ENCODE measurements around the gene USP13.

The USP13 gene

GRCh38 chr3:179695672-179696313 lies 43.0 kb downstream of the USP13 start:
- no peak for DNase-seq (ENCODE audit: low read depth, low spot score)

GRCh38 chr3:179697736-179698332 lies 45.0 kb downstream of the USP13 start:
- DNase-seq (ENCODE audit: low read depth, low spot score): no peak

GRCh38 chr3:179700716-179701115 lies 47.9 kb downstream of the USP13 start:
- DNase-seq (ENCODE audit: low read depth, low spot score): no peak

DNA sequence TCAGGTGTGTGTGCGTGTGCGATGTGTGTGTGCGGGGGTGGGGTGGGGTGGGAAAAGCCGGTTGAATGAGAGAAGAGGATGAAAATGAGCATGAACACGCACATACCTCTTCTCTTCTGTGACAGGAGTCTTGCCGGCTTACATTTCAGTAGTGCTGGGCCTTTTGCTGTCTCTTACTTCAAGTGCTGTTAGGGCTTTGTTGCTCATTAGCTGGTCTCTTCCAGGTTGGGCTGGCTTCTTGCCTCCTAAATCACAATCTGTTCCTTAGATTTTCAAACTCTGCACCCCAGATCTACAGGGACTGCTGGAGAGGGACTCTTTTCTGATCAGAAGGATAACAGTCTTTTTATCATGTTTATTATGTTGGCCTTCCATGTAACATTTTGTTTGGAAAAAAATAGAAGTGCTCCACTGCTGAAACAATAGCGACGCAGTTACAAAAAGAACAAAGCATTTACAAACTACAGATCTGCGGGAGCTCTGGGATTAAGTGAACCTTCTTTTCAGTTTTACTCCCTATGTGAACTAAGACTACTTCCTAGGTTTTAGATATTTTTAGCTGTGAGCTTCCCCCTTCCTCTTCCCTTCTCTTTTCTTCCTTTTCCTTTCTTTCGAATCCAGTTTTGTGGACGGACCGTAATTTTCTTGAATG lies 48.5 kb downstream of the USP13 start:
- no peak for DNase-seq (ENCODE audit: low read depth, low spot score)

GRCh38 chr3:179702271-179702947 lies 49.6 kb downstream of the USP13 start:
- no peak for DNase-seq (ENCODE audit: low read depth, low spot score)

DNA sequence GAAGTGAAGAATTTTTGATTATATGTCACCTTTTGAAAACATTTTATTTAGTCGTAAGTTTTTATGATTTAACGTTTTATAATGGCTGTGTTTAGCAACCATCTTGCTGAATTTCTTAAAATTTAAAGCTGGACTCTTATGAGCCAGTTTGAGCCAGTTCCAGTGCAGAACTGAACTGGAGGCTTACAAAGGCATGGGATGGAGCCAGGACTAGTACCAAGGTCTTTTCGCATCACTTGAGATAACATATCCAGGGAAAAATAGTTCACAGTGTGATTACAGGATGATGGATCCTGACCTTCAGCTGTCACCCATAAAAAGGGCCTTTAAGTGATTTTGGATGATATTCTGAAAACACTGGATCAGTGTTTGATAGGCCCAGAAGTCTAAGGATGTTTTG lies 51.0 kb downstream of the USP13 start:
- no peak for DNase-seq (ENCODE audit: low read depth, low spot score)

DNA sequence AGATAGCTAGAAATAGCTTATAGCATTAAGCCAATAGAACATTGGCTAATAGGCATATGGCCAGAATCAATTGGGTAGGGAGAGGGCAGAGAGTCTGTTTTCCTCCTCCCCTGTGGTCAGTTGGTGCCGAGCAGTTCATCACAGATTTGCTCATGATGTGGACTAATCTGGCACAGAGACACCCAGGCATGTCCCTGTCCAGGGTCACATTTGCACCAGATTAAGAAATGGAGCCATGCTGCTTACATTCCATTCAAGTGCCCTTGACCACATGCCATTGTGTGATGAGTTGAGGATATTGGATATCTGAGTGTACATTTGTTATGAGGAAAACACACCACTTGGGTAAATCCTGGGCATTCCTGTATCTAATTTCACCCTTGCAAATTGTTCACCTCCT lies 53.4 kb downstream of the USP13 start:
- DNase-seq (ENCODE audit: low read depth, low spot score): no peak

DNA sequence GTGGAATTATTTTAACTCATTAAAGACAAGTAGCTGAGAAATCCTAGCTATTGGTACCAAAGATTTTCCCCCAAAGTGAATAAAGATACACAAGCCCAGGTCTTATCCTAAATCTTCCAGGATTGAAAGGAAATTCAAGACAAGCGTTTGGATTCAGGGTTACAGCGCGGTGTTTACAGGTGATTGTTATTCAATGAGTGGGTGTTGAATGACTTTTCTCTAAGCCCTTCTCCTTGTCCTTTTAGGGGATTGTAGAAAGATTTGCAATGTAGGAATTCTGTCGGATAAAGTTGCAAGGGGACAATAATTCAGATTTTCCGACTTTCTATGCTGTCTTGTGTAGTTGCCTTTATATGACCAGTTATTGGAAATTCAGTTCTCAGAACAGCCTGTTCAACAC lies 57.2 kb downstream of the USP13 start:
- no peak for DNase-seq (ENCODE audit: low read depth, low spot score)

GRCh38 chr3:179713643-179714090 lies 60.8 kb downstream of the USP13 start:
- DNase-seq (ENCODE audit: low read depth, low spot score): peak; percentile 67

DNA sequence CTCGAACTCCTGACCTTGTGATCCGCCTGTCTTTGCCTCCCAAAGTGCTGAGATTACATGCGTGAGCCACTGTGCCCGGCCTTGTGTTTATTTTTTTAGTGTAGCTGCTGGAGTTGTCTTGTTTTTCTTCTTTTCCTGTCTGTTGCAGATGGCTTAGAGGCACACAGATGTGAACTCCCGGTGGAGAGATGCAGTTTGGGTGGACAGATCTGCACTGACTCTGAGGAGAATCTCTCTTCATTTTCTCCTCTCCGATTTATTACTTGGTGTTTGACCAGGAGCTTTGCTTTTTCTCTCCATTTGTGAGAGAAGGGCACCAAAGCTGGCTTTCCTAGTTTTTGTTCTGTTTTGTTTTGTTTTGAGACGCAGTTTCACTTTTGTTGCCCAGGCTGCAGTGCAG lies 62.7 kb downstream of the USP13 start:
- peak; percentile 29 for DNase-seq (ENCODE audit: low read depth, low spot score)

DNA sequence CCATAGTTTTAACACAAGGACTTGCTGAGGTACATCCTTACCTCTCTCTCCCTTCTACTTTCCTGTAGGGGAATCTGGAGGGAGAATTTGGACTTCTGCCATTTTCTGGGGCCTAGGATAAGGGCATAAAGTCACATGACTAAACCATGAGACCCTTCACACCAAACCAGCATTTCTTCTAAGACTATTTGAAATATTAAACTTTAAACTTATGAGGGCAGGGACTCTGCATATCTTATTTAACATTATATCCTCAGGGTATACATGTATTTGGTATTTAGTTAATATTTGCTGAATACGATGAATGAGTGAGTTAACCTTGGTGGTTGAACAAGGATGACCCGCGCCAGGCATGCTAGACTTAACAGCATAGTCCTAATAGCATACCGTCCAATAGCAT lies 63.4 kb downstream of the USP13 start:
- no peak for DNase-seq (ENCODE audit: low read depth, low spot score)

- DNase-seq (ENCODE audit: low read depth, low spot score): no peak
Observed at GRCh38 chr3:179716811-179717210, 64.0 kb downstream of the USP13 start.

- DNase-seq (ENCODE audit: low read depth, low spot score): no peak
Observed at GRCh38 chr3:179717219-179717618, 64.4 kb downstream of the USP13 start.

DNA sequence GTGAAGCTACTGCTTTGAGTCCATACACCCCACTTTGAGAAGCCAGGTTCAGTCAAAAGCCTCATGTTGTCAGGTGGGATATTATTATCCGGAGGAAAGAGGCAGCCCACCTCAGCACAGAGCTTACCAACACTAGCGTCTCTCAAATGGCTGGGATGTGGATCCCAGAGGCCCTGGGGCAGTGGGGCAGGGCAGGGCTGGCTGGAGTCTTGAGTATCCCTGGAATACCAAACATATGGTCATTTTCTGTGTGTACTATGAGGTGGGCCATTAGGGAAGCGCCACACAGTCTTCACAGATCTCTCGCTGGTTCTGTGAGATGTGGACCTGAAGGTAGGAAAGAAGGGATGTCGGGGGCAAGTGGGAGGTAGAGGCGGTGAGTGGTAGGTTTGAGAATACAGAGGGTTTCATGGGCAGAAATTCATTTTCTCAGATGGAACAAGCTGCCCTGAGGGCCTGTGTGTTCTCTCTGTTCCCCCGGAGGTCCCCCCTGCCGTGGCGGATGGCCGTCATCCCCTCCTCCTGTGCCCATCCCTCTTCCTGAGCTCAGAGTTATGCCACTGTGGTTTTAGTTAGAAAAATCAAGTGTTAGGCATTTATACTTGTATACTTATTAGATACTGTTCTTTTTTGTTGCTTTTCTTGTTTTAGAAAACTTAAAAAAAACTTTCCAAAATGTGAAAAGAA lies 66.4 kb downstream of the USP13 start:
- DNase-seq (ENCODE audit: low read depth, low spot score): peak; percentile 24

DNA sequence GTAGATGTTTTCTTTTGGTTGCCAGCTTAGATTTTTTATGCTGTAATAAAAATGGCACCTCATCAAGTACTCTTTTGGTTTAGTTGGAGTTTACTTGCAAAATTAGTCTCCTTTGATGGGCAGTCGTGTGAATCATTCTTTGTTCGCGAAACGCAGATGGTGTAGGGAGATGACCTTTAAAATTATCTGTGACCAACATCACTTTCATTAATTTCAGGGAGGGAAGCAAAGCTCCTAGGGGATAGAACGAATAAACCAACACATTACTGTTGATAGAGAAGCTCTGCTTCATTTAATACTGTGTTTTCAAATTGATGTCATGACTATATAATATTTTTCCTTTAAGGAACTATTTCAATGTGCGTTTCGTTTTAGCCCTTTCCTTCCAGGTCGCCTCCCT lies 67.4 kb downstream of the USP13 start:
- no peak for DNase-seq (ENCODE audit: low read depth, low spot score)

- DNase-seq (ENCODE audit: low read depth, low spot score): no peak
Observed at GRCh38 chr3:179723617-179724016, 70.8 kb downstream of the USP13 start.

- no peak for DNase-seq (ENCODE audit: low read depth, low spot score)
Observed at GRCh38 chr3:179726075-179726699, 73.3 kb downstream of the USP13 start.

DNA sequence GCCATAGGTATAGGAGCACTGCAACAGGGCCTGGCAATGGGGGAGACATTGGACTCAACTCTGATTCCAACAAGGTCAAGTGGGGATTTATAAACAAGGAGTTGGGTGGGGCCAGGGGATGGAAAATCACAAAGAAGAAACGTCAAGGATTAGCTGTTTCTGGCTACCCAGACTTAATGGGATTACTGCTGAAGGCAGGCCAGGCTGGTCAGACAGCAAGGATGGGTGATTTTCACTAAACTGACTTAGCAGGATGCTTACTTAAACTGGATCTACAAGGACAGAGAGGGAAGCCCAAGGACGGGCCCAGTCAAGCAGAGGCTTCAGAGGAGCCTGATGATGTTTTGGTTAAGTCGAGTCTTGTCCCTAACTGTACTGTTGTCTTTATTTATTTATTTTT lies 76.2 kb downstream of the USP13 start:
- no peak for DNase-seq (ENCODE audit: low read depth, low spot score)

DNA sequence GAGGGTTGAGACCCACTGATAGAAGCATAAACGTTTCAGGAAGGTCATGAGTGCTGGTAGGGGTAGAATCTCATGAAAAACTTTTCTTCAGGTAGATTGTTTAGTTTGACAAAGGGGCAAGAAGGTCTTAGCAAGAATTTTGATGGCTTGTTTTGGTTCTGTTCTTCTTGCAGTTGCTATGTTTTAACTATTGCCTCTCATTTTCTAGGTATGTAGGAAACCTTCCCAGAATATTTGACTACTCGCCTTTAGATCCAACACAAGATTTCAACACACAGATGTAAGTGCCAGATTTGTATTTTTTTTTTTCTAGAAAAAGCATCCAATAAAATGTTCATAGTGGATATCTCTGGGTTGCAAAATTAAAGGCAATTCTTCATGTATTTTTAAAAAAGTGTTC lies 77.1 kb downstream of the USP13 start:
- DNase-seq (ENCODE audit: low read depth, low spot score): no peak

DNA sequence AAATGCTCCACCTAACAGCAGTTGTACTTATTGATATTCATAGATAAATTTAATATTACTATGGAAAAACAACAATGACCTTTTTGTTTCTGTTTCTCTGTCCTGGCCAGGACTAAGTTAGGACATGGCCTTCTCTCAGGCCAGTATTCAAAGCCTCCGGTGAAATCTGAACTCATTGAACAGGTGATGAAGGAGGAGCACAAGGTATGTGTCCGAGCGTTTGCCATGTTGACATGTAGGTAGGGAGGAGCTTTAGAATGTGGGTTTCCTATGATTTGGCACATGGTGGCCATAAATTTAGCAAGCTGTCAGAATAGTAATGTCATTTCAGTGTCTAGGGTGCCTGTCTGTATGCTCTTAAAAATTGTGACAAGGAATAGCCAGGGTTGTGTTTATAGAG lies 77.7 kb downstream of the USP13 start:
- DNase-seq (ENCODE audit: low read depth, low spot score): no peak

DNA sequence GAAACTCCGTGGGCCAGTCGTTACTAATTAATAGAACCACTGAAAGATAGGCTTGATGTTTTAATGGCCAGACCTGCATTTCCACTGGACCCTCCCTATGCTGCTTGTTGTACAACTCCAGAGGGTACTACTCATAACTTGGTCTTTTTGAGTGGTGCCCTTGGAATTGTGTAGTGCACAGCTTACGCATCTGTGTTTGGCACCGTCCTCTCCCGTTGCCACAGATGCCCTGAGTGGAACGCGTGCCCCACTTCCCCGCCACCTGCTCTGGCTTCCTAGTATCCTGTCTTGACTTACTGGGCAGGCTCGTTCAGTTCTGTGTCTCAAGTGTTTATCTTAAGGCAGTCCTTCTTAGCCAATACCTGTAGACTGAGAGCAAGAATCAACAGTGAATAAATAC lies 78.7 kb downstream of the USP13 start:
- DNase-seq (ENCODE audit: low read depth, low spot score): no peak

Measured in brain pericyte (primary cell).